Stimulated activated CD4-positive, alpha-beta T cell treated with anti-CD3 and anti-CD28 coated beads, Interleukin-12 subunit alpha, Interleukin-12 subunit beta, amount 100 ng/mL, for 24 hours (primary cell): Measurements from ENCODE around the gene TDRD10.

ENCODE experiments used
- DNase-seq, 2 experiments: peaks; one replicate each; pipeline ENCODE4 v3.0.0-alpha.2; 2020; ENCODE audit warnings: low read depth in 2 of 2

TDRD10 gene

GRCh38 chr1:154577346-154578057 is 75.5 kb downstream of the TDRD10 start:
- DNase-seq: no peak

- DNase-seq: no peak
These were observed 76.0 kb downstream of the TDRD10 start for GRCh38 chr1:154578058-154578418.

- DNase-seq: no peak
These were observed 77.4 kb downstream of the TDRD10 start for GRCh38 chr1:154579374-154579773.

GRCh38 chr1:154581766-154582165 is 79.7 kb downstream of the TDRD10 start:
- no peak for DNase-seq

GRCh38 chr1:154582885-154583284 is 80.9 kb downstream of the TDRD10 start:
- no peak for DNase-seq

- DNase-seq: no peak
These were observed 81.8 kb downstream of the TDRD10 start for GRCh38 chr1:154583773-154584172.

GRCh38 chr1:154584267-154584994 is 82.4 kb downstream of the TDRD10 start:
- no peak for DNase-seq

- no peak for DNase-seq
These were observed 84.2 kb downstream of the TDRD10 start for GRCh38 chr1:154586231-154586630.

- DNase-seq: no peak
These were observed 84.6 kb downstream of the TDRD10 start for GRCh38 chr1:154586641-154587040.

GRCh38 chr1:154589780-154590179 is 87.8 kb downstream of the TDRD10 start:
- no peak for DNase-seq

GRCh38 chr1:154590756-154591155 is 88.7 kb downstream of the TDRD10 start:
- DNase-seq: no peak

- DNase-seq: no peak
These were observed 89.2 kb downstream of the TDRD10 start for GRCh38 chr1:154591206-154591605.

GRCh38 chr1:154593390-154593789 is 91.4 kb downstream of the TDRD10 start:
- DNase-seq: no peak

- DNase-seq: no peak
These were observed 92.8 kb downstream of the TDRD10 start for GRCh38 chr1:154594811-154595210.

- DNase-seq: no peak
These were observed 93.6 kb downstream of the TDRD10 start for GRCh38 chr1:154595621-154596020.
